CD4-positive, alpha-beta T cell treated with Interleukin-21 for 1 hour (primary cell): ENCODE measurements around the gene MRPL33.

Experiments used
- DNase-seq: peaks from one replicate; pipeline ENCODE4 v3.0.0-alpha.2; 2020

The MRPL33 gene

GRCh38 chr2:27771548-27772335 is at the start of gene MRPL33:
Gene MRPL33 (plus strand): TSS chr2:27771719. CDS start chr2:27771778, 59 bp downstream.
- DNase-seq = peak; percentile 90

- no peak for DNase-seq
Measured at GRCh38 chr2:27721884-27722485, 49.5 kb upstream of the MRPL33 start.

DNA sequence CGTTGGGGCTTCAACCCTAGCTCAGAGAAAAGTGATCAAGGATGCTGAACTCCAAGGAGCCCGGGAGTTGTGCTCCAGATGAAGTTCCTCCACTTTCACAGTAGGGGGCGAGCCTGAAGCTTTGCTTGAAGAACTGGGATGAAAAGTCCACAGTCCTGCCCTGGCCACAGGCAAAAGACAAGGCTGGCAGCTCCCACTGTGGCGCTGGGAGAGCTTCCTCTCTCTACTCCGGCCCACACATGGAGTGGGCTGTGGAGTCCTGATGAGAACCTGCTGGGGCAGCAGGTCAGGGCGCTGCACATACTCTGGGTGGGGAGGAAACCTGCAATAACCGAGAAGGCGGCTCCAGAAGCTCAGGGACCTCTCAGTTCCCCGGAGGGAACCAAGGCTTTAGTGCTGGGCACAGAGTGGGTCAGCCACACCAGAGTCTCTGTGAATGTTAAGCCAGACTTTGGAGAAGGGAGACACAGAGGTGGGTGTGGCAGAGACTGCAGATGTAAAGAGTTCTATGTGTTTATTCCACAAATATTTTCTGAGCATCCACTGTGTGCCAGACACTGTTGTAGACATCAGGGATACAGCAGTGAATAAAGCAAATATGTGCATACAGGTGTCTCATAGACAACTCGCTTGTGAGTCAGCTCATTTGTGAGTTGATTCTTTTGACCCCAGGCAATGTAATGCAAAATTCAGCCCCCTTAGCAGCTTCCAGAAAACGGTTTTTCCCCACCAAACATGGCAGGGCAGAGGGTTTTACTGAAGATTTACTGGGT is 48.0 kb upstream of the MRPL33 start:
- peak; percentile 35 for DNase-seq

DNA sequence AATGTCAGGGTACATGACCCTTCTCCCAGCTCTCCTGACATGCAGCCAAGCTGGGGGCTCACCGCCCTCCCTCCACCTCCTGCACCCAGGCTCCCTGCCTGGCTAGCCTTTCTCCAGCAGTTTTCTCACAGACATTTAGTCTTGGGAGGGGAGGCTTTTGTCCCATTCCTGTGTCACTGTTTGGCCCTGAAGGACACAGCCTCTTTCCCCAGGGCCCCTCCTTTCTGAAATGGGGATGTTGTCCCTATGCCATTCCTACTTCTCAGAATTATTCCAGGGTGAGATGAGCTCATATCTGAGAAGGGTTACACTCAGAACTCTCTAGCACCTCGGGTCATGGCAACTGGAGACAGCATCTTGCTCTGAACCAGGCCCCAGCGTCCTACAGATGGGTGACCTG is 47.3 kb upstream of the MRPL33 start:
- no peak for DNase-seq

DNA sequence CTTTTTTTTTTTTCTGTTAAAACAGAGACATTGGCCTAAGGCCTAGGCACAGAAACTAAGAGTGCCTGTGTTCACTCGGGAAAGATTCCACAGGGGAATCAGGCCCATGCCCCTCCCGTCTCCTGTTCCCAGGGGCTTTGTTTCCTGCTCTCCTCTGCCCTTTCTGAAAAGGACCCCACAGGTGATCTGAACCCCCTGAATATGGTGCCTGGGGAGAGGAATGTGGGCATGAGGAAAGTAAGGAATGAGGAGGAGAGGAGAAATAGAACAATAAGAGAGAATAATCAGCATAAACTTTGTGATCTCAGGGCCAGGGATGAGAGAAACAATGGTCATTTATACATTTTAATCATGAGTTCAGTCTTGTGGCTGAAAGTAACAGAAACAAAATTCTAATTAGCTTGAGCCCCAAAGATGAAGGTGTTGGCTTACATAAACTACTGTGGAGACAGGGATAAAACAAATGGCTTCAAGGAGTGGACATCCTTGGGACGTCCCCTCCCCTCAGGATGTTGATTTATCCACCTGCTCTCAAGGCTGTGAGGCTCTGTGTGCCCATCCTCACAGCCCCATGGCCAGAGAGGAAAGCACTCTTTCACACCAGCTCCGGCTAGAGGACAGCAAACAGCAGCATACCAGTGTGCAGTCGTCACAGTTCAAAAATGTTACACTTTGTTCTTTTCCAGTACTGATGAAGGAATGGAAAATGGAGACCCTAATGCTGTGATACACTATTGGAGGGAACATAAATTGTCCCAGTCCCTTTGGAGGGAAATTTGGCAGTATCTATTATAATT is 46.4 kb upstream of the MRPL33 start:
- no peak for DNase-seq

DNA sequence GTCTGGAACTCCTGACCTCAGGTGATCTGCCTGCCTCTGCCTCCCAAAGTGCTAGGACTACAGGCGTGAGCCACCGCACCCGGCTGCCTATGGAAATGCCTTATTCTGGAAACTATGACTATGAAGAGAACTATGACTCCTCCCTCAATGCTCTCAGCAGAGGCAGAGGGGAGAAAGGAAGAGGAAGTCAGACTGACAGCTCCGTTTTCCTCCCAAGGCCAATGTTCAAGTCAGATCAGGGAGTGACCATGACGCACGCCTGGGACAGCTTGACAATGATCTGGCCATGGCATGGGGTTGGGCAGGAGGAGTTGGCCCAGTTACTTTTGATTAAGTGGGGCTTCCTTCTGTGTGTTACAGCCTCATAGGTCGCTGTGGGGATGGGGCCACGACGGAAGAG is 44.3 kb upstream of the MRPL33 start:
- no peak for DNase-seq

- no peak for DNase-seq
Measured at GRCh38 chr2:27728081-27728858, 43.2 kb upstream of the MRPL33 start.

DNA sequence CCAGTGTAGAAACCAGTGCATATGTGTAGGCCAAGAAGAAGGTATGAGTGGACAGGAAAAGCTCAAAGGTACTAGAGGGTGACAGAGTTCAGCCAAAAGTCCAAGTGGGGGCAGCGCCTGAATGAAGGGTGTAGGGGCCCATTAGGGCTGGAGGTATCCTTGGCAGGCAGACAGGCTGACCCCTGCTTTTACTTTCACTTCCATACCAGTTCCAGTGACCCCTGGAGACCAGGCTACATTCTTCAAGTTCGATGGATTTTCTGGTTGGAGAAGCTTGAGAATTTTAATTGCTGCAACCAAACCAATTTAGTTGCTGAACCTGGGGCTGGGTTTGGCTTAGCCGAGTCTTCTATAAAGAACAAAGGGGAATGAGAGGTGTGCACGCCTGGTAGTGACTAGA is 42.3 kb upstream of the MRPL33 start:
- no peak for DNase-seq

GRCh38 chr2:27729614-27730013 is 41.9 kb upstream of the MRPL33 start:
- no peak for DNase-seq

- DNase-seq = no peak
Measured at GRCh38 chr2:27730261-27730662, 41.3 kb upstream of the MRPL33 start.

DNA sequence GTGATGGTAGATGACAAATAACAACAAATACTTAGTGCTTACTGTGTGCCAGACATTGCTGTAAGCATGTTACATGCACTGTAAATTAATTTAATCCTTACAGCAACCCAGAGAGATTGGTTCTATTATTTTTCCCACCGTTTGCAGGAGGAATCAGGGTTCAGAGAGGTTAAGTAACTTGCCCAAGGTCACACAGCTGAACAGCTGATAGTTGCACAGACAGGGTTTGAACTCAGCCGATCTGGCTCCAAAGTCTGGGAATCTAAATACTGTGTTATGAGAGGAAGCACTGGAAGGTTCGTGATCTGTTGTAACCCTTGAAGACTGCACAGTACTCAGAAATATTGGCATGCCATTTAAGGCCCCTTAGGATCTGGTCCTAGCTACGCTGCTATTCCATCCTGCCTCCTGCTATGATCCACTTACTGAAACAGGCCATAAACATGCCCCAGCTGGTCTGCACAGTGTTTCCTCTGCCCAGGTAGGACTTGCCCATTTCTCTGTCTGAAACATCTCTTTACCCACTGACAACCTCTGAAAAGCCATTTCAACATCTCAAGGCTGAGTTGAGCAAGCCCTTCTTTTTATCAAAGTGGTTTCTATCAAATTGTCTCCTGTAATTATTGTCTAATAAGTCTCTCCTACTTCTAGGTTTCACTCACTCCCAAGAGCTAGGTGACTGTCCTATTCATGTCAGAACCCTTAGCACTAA is 40.4 kb upstream of the MRPL33 start:
- DNase-seq = no peak

- DNase-seq = no peak
Measured at GRCh38 chr2:27734305-27734704, 37.2 kb upstream of the MRPL33 start.

GRCh38 chr2:27735263-27735904 is 36.1 kb upstream of the MRPL33 start:
- DNase-seq = peak; percentile 58

GRCh38 chr2:27736031-27736889 is 35.3 kb upstream of the MRPL33 start:
- no peak for DNase-seq

GRCh38 chr2:27736890-27737204 is 34.7 kb upstream of the MRPL33 start:
- no peak for DNase-seq

- no peak for DNase-seq
Measured at GRCh38 chr2:27737676-27738348, 33.7 kb upstream of the MRPL33 start.

DNA sequence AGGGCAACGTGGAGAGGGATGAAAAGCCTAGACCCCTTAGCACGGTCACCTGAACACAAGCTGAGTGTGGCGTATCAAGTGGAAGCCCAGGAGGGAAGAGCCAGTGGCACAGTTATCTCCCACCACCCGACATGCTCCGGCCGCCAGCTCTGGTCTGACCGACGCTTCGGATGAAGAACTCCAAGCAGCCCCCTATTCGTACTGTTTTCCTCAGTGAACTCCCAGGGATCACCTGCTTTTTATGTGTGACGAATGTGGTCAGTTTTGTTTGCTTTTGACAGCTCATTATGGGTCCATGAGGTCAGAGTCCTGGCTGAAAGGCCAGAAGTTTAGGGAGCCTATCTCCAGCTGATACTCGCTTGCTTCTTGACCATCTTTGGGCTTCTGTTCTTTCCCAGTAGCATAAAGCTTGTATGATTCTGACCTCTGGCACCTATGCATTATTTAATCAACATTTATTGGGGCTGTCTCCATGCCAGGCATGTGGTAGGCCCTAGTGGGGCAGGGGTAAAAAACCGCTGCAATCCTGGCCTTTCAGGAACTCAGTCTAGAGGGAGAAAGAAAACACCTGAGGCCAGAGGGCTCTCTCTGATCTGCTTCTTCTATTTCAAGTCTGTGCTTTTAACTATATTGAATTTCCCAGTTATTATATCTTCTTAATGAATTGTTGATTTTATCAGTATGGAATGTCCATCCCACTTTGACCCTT is 33.0 kb upstream of the MRPL33 start:
- DNase-seq = no peak

- DNase-seq = no peak
Measured at GRCh38 chr2:27739058-27739373, 32.5 kb upstream of the MRPL33 start.

DNA sequence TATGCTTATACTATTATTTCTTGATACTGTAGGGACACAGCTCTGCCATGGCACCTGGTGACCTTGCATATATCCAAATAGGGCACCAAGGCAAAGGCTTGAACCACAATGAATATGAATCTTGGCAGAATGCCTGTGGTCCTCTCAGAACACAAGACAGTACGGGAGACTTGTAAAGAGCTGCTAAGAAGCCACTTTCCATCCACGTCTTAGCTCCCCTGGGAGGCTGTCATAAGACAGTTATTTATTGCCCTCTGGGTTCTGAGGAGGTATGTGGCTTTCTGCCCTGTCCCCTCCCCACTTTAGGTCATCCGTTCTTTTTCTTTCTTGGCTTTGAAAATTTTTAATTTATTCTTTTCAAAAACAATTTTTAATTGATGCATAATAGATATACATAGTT is 29.8 kb upstream of the MRPL33 start:
- DNase-seq = no peak
